Esophagus squamous epithelium (tissue), 4 donors: ENCODE results near the gene CBFA2T2.

ENCODE experiments used
- CTCF ChIP-seq, 6 experiments: fragments of 450-650 bp in 4 of 6; fragments of 200-600 bp in 2 of 6; sonication (generic) in 2 of 6; IDR thresholded peaks; one replicate each; pipeline ENCODE4 v1.5.1; 2016 to 2019; ENCODE audit warnings: antibody characterized with exemption in 6 of 6, mild to moderate bottlenecking in 4 of 6, moderate library complexity in 4 of 6
- POLR2A ChIP-seq, 4 donors: fragments of 450-650 bp; IDR thresholded peaks; one replicate each; pipeline ENCODE4 v1.6.1; 2017; ENCODE audit warnings: antibody characterized with exemption in 4 of 4, mild to moderate bottlenecking in 4 of 4, moderate library complexity in 3 of 4

GRCh38 chr20:33653900-33654596 is 164.2 kb downstream of the CBFA2T2 start:
- no peak for TF ChIP-seq CTCF (IDR thresholded peaks at IDR 0.05)
- TF ChIP-seq POLR2A (IDR thresholded peaks at IDR 0.05) = no peak
